Measurements from ENCODE around the gene PPP2R2D.
"Not testable (repeated sequence)": the region's sequence is repeated elsewhere in the genome, so short reads cannot be mapped to it uniquely, and the experiment has no call there.

Gene PPP2R2D

DNA sequence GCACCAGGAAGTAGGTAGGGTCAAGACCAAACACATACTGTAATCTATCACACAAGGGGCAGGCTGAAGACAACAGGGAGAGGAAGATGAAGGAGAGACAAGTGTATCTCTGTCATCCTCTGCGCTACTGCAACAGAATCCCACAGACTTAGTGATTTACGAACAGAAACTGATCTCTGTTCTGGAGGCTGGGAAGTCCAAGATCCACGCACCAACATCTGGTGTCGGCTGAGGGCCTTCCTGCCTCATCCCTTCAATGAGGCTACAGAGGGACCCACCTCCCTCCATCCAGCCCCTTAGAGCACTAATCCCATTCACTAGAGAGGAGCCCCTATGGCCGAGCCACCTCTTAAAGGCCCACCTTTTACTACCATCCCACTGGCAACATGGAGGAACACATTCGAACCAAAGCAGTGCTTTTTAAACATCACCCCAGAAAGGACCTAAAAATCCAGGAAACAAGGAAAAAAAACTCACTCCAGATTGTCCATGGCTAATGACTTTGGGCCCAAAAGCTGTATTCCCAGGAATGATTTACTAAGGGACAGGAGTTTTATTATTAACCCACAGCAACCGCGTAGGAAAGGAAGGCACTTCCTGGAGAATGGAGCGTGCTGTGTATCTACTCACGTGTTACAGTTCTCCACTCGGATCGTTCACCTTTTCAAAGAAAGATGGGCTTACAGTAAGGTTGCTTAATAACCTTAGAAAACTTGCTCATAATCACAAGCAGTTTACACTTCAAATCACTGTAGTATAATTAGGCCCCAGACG lies 76.7 kb downstream of the PPP2R2D start:
- DNase-seq (ENCODE audit: low read depth): no peak

DNA sequence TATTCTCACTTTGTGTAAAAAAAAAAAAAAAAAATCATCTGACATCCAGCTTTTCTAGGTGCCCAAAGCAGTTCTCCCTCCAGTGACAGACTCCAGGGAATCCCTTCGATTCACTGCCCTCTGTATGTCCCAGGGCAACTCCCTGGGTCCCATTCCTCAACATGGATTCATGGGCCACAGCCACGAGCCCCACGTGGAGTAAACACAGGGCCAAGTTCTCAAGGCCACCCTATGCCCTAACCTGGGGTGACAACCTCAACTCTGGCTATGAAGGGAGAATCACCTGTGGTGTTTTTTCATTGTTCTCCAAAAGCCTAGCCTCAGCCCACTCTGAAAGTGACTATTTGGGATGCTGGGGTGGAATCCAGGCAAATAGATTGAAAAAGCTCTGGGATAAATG lies 77.6 kb downstream of the PPP2R2D start:
- no peak for DNase-seq (ENCODE audit: low read depth)

GRCh38 chr10:131978851-131979250 lies 78.0 kb downstream of the PPP2R2D start:
- no peak for DNase-seq (ENCODE audit: low read depth)

DNA sequence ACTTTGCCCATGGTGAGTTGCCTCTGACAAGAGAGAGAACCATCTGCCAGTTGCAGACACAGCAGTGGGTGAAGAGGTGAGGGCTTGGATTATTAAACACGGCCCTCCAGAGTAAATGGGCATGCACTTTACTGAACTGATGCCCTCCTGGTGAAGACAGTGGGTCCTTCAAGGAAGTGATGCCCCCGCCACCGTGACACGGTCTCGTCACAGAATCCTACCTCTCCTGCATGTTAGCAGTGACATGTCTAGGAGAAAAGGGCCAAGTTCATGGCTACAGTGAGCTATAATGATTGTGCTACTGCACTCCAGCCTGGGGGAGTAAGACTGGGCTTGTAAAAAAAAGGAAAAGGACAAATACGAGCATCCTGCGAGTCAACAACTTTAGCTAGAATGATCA lies 78.5 kb downstream of the PPP2R2D start:
- DNase-seq (ENCODE audit: low read depth): no peak

- no peak for DNase-seq (ENCODE audit: low read depth)
Observed at GRCh38 chr10:131979821-131980270, 79.0 kb downstream of the PPP2R2D start.

DNA sequence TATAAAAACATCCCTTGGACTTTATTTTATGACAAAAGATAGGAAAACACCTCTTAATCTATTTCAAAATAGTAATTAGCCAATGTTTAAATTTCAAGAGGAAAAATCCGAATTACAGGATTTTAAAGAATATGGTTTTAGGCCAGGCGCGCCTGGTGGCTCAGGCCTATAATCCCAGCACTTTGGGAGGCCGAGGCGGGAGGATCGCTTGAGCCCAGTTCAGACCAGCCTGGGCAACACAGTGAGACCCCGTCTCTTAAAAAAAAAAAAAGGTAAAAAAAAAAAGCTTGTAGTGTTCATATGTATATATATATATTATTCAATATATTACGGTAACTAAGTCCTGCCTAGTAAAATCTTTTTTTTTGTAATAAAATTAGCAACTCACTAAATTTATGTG lies 79.5 kb downstream of the PPP2R2D start:
- no peak for DNase-seq (ENCODE audit: low read depth)

DNA sequence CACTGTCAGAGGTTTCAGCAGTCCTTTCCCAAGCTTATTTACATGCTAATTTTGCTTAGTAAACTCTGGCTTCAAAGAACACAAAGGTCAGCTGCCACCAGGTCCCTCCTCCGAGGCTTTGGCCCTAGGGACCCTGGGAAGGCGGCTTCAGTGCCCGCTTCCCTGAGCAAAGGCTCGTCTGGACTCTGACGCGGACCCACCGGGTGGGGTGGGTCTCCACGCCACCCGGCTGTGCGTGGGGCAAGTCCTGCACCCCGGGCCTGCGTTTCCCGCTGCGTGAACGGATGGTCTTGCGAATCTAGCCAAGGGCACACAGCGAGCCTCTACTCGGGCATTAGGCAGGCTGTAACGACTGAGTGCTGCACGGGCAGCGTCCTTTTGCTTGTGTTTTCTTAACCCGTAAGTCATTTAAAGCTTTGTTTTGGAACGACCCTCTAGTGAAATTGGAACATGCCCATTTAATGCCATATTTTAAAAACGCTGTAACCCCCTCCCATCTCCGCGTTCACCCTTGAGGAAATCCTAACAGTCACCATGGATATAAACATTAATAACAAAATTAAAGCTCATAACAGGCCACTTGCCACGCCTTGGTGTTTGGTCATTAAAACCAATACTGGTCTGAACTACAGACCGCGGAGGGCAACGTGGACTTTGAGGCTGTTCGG lies 80.1 kb downstream of the PPP2R2D start:
- DNase-seq (ENCODE audit: low read depth): no peak

GRCh38 chr10:131981429-131982184 lies 80.8 kb downstream of the PPP2R2D start, which contains the start of gene BNIP3:
Gene BNIP3 (minus strand): TSS chr10:131981923. CDS start chr10:131981806, 117 bp downstream.
- peak; percentile 95 for DNase-seq (ENCODE audit: low read depth)

- DNase-seq (ENCODE audit: low read depth): no peak
Observed at GRCh38 chr10:131982185-131982756, 81.5 kb downstream of the PPP2R2D start.

DNA sequence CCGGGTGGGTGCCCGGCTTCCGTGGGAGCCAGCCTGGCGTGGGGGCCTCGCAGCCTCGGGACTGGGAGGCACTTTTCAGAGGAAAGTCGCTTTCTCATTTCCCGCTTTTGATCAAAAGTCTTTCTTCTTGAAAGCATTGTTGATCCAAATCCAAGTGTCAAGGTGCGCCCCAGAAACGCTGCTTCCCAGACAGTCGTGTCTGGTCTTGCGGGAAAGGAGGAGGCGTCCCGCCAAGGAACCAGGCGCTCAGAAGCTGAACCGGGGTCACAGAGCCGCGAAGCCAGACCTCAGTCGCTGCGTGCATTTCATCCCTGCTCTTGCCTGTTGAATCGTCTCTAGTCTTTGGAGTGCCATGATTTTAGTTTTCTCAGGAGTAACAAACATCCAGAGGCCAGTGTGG lies 82.0 kb downstream of the PPP2R2D start:
- no peak for DNase-seq (ENCODE audit: low read depth)

GRCh38 chr10:131983780-131984179 lies 83.0 kb downstream of the PPP2R2D start:
- no peak for DNase-seq (ENCODE audit: low read depth)

- not testable (repeated sequence) for DNase-seq (ENCODE audit: low read depth)
Observed at GRCh38 chr10:131986851-131987250, 86.0 kb downstream of the PPP2R2D start.

DNA sequence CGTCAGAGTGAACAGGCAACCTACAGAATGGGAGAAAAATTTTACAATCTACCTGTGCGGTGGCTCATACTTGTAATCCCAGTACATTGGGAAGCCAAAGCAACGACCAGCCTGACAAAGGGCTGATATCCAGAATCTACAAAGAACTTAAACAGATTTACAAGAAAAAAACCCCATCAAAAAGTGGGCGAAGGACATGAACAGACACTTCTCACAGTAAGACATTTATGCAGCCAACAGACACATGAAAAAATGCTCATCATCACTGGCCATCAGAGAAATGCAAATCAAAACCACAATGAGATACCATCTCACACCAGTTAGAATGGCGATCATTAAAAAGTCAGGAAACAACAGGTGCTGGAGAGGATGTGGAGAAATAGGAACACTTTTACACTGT lies 86.5 kb downstream of the PPP2R2D start:
- not testable (repeated sequence) for DNase-seq (ENCODE audit: low read depth)

DNA sequence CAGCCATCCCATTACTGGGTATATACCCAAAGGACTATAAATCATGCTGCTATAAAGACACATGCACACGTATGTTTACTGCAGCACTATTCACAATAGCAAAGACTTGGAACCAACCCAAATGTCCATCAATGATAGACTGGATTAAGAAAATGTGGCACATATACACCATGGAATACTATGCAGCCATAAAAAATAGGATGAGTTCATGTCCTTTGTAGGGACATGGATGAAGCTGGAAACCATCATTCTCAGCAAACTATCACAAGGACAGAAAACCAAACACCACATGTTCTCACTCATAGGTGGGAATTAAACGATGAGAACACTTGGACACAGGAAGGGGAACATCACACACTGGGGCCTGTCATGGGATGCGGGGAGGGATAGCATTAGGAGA lies 87.0 kb downstream of the PPP2R2D start:
- DNase-seq (ENCODE audit: low read depth): not testable (repeated sequence)

- no peak for DNase-seq (ENCODE audit: low read depth)
Observed at GRCh38 chr10:131991726-131992125, 90.9 kb downstream of the PPP2R2D start.

GRCh38 chr10:131993275-131993674 lies 92.5 kb downstream of the PPP2R2D start:
- no peak for DNase-seq (ENCODE audit: low read depth)

DNA sequence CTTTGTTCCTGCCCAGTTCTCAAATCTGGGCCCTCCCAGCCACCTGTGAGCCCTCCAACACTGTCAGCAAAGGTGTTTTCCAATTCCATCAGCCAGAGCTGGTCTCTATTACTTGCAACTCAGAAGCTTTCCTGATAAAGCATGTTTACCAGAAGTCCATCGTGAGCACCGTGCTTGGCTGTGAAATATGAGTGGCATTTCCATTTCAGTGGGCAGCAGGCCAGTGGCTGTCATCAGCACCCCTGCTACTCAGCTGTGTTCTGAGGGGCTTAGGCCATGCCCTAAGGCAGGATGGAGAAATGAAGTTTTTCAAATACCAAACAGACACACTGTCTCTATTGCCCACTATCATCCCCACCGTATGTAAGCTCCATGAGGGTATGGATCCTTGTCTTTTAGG lies 93.6 kb downstream of the PPP2R2D start:
- DNase-seq (ENCODE audit: low read depth): no peak

- DNase-seq (ENCODE audit: low read depth): no peak
Observed at GRCh38 chr10:131996466-131997365, 95.9 kb downstream of the PPP2R2D start.

GRCh38 chr10:131997366-131998049 lies 96.7 kb downstream of the PPP2R2D start:
- DNase-seq (ENCODE audit: low read depth): no peak

DNA sequence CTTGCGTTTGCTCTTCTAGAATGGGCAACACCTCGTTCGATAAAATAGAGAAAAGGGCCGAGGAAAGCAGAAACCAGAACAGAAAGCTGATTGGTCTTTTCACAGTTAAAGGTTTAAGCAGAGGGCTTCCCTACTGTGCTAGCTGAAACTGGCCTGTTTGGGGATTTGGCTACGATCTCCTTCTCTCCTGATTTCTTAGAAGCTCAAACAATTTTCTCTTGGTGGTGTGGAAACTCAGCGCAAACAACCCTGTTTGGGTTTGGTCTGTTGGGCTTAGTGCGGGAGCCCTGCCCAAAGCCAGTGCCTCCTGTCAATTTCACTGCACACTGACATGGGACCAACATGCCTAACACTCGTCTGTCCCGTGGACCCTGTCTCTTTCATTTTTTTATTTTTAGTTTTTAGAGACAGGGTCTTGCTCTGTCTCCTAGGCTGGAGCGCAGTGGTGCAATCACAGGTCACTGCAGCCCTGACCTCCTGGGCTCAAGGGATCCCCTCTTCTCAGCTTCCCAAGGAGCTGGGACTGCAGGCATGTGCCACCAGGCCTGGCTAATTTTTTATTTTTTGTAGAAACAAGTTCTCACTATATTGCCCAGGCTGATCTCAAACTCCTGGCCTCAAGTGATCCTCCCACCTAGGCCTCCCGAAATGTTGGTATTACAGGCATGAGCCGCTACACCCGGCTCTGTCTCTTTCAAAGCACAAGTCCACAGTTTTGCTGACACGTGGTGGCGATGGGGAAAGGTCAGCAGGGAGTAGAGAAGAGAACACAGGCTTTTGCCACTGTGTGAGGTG lies 97.4 kb downstream of the PPP2R2D start:
- no peak for DNase-seq (ENCODE audit: low read depth)
